Central memory CD8-positive, alpha-beta T cell (primary cell): ENCODE measurements around the gene RGS19.

Experiments
- ATAC-seq: fragments of 150-1000 bp; cut with Tn5 transposase; replicated peaks from 2 replicates; pipeline ENCODE4 v1.10.0; 2022; ENCODE audit warnings: mild to moderate bottlenecking, moderate FRiP score, moderate number of reproducible peaks; ENCODE audit not compliant: poor library complexity, severe bottlenecking; ENCODE audit errors: extremely low read depth
- DNase-seq, 2 donors: peaks; one replicate each; pipeline ENCODE4 v3.0.0; 2021; ENCODE audit warnings: low spot score in 2 of 2
- H3K27ac Mint-ChIP-seq: one replicate; pipeline ENCODE4 v1.8.0; 2022; ENCODE audit warnings: low read depth, mild to moderate bottlenecking, moderate library complexity, mixed read lengths
- H3K27me3 Mint-ChIP-seq: one replicate; pipeline ENCODE4 v1.8.0; 2022; ENCODE audit warnings: mixed read lengths
- H3K36me3 Mint-ChIP-seq: one replicate; pipeline ENCODE4 v1.8.0; 2022; ENCODE audit warnings: mild to moderate bottlenecking, moderate library complexity, mixed read lengths; ENCODE audit not compliant: insufficient read depth
- H3K4me1 Mint-ChIP-seq: one replicate; pipeline ENCODE4 v1.8.0; 2022; ENCODE audit warnings: mixed read lengths
- H3K4me3 Mint-ChIP-seq: one replicate; pipeline ENCODE4 v1.8.0; 2022; ENCODE audit warnings: mild to moderate bottlenecking, moderate library complexity, mixed read lengths
- H3K9me3 Mint-ChIP-seq: one replicate; pipeline ENCODE4 v1.8.0; 2022; ENCODE audit warnings: mixed read lengths

Gene RGS19

DNA sequence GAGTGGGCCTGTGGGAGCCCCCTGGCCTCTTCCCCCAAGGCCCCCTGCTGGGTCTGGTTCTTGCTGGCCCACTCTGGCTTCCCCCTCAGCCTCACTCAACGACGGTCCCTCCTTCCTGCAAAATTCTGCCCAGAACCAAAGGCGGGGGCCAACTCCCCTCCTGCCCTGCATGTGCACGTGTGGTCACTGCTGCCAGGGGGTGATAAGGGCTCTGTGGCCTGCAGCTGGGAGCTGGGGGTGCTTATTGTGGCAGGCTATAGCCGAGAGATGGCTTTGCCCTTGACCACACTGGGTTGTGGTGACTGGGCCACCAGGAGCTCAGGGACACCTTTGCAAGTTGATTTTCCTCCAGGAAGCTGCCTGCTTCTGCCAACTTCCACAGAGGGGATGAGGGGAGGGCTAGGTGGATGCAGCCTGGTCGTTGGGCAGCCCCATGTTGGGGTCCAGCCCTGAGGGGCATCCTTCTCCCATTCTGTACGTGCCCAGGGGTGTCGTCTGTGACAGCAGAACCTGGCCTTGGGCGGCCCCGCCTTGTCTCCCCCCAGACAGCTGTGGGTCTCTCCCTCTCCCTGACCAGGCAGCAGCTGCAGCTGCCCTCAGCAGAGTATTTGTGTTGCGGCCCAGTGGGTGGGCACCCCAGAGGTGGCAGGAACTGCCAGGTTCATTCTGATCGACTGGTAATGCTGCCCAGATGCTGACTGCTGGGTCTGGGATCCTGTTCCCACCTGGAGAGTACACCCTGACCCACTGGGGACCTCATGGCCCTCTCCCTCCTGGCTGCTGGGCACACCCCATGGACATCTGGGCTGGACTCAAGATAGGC lies 10.7 kb downstream of the RGS19 start:
- Mint-ChIP-seq H3K4me3 (no peak overlapping the region), H3K27ac (no peak overlapping the region), H3K9me3 (no peaks in the 10 kb centered on the region), H3K36me3 (peaks cover 10% of the 10 kb centered on the region), H3K4me1 (peaks cover 31% of the 10 kb centered on the region), H3K27me3 (no peaks in the 10 kb centered on the region)
- ATAC-seq, result no peak
- no peak for DNase-seq

DNA sequence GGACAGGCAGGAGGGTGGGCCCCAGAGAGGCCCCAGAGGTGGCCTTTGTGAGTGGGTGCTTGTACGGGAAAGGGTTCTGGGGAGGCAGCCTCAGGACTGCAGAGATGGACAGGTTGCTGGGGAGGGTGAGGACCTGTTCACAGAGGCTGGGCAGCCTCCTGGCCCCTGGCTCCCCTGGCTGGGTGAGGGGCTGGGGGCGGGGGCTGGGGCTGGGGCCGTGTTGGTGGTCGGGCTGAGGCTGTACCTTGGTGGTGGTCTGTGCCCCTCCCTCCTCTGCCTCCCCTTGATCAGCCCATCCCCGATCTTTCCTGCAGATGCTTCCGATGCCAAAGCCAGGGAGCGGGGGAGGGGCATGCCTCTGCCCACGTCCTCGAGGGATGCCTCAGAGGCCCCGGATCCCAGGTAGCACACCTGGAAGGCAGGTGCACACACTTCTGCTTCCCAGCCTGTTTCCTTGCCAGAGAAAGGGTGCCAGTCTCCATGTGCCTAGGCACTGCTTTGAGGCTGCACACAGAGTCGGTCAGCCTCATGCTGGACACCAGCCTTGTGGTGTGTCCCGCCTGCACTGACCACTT lies 11.5 kb downstream of the RGS19 start:
- Mint-ChIP-seq H3K4me3 (no peak overlapping the region), H3K27ac (no peak overlapping the region), H3K36me3 (peaks cover 10% of the 10 kb centered on the region), H3K4me1 (peaks cover 32% of the 10 kb centered on the region), H3K9me3 (no peaks in the 10 kb centered on the region), H3K27me3 (no peaks in the 10 kb centered on the region)
- ATAC-seq, result no peak
- no peak for DNase-seq

DNA sequence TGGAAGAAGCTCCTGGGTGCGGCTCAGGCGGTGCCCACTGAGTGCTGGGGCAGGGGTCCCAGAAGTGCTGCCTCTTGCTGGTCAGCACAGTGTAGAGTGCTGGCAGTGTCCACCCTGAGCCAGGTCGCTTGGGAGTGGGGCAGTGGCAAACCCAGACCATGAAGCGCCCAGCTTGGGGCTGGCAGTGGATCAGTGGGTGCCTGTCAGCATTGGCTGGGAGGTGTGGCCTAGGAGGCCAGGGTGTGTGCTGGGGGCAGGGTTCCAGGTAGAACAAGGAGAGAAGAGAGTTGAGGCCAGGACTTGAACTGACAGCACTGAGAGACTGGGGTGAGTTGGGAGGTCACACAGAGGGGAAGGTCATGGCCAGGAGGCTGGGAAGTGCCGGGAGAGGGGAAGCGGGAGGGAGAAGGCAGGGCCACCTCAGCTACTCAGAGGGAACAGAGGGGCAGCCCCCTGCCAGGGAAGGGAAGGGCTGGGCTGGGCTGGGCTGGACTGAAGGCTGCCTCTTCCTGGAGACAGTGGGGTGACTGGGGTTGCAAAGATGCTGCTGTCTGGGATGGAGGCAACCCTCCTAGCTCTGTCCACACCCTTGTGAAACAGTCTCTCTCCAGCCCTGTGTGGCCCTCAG lies 12.2 kb downstream of the RGS19 start:
- H3K27ac Mint-ChIP-seq, result no peak overlapping the region
- H3K9me3 Mint-ChIP-seq, result no peaks in the 10 kb centered on the region
- DNase-seq (no peak), ATAC-seq (no peak)
- peaks cover 32% of the 10 kb centered on the region for H3K4me1 Mint-ChIP-seq
- no peaks in the 10 kb centered on the region for H3K27me3 Mint-ChIP-seq
- H3K36me3 Mint-ChIP-seq, result peaks cover 11% of the 10 kb centered on the region
- no peak overlapping the region for H3K4me3 Mint-ChIP-seq

DNA sequence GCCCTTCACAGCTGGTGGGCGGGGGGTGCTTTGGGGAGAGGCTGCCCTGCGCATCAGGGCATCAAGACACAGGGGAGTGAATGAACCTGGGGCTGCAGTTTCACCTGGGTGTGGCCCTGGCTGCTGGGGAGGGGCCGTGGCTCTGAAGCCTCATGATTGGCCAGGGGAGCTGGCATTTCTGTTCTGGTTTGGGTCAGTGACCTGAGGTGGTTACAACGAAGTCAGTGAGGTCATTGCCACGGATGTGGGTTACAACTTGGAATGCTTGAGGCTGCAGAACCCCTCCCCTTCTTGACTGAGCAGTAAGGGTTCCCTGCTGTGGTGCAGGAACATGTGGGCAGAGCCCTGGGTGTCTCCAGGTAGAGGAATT lies 13.4 kb downstream of the RGS19 start:
- no peaks in the 10 kb centered on the region for H3K9me3 Mint-ChIP-seq
- peaks cover 11% of the 10 kb centered on the region for H3K36me3 Mint-ChIP-seq
- peaks cover 32% of the 10 kb centered on the region for H3K4me1 Mint-ChIP-seq
- DNase-seq (peak; percentile 36 to 51), ATAC-seq (peak; percentile 57)
- no peaks in the 10 kb centered on the region for H3K27me3 Mint-ChIP-seq
- peak overlapping the region; percentile 51 for H3K27ac Mint-ChIP-seq
- peak overlapping the region; percentile 45 for H3K4me3 Mint-ChIP-seq

DNA sequence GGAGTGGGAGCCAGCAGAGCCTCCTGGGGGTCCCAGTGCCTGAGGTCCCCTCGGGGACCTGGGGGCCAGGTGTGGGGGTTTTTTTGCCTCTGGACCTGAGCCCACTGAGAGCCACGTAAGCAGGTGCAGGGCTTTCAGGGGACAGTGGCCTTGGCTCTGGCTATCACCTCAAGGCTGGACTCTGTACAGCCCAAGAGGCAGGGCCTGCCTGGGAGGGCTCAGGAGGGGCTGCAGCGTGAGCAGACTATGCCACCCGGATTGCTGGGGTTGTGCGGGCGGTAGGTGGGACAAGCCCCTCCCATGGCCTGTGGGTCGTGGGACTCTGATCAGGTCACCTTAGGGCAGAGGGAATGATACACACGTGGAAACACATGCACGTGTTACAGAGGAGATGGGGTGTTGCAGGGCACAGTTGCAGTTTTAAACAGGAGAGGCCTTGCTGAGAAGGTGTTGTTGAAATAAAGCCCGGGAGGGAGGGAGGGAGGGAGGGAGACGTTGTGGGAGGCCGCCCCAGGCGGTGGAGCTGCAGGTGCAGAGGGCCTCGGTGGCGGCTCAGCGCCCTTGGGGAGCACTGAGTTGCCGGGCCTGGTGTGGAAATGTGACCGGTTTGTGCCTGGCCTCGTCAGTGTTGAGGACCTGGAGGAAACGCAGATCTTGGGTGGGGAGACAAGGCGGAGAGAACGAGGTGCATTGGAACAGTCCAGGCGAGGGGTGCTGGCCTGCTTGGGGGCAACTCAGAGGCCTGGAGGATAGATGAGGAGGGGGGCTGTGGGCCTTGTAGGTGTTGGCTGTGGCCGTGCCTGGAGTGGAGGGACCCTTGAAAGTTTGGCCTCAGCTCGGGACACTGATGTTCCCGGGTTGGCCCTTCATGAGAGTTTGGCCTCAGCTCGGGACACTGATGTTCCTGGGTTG lies 14.0 kb downstream of the RGS19 start:
- Mint-ChIP-seq H3K4me3 (peak overlapping the region; percentile 45), H3K27me3 (no peaks in the 10 kb centered on the region), H3K27ac (peak overlapping the region; percentile 51), H3K4me1 (peaks cover 32% of the 10 kb centered on the region), H3K36me3 (peaks cover 11% of the 10 kb centered on the region), H3K9me3 (no peaks in the 10 kb centered on the region)
- DNase-seq (no peak), ATAC-seq (no peak)

DNA sequence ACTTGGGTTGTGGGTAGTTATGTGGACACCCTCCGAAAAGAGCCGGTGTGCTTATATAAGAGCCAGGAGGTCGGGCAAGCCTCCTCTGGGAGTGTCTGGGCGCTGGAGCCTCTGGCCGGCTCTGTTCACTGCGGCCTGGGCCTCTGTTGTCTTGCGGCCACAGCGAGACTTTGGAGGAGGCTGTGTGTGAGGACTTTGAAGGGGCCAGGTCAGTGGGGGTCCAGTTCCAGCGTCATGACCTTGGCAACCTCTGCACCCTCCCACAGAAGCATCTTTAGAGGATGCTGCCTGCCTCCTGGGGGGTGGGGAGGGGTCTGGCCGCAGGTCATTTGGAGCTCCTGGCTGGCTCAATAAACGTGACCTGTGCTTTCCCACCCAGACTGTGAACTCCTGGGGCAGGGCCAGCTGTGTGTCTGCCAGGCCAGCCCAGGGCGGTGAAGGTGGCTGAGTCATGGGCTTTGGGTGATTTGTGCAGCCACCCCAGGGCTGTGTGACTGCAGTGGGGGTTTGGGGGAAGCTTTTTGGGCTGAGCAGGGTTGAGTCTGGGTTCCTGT lies 15.1 kb downstream of the RGS19 start:
- Mint-ChIP-seq H3K4me1 (peaks cover 36% of the 10 kb centered on the region), H3K4me3 (peak overlapping the region; percentile 84), H3K36me3 (peaks cover 11% of the 10 kb centered on the region), H3K27me3 (no peaks in the 10 kb centered on the region), H3K27ac (peak overlapping the region; percentile 17), H3K9me3 (no peaks in the 10 kb centered on the region)
- ATAC-seq (no peak), DNase-seq (no peak)

DNA sequence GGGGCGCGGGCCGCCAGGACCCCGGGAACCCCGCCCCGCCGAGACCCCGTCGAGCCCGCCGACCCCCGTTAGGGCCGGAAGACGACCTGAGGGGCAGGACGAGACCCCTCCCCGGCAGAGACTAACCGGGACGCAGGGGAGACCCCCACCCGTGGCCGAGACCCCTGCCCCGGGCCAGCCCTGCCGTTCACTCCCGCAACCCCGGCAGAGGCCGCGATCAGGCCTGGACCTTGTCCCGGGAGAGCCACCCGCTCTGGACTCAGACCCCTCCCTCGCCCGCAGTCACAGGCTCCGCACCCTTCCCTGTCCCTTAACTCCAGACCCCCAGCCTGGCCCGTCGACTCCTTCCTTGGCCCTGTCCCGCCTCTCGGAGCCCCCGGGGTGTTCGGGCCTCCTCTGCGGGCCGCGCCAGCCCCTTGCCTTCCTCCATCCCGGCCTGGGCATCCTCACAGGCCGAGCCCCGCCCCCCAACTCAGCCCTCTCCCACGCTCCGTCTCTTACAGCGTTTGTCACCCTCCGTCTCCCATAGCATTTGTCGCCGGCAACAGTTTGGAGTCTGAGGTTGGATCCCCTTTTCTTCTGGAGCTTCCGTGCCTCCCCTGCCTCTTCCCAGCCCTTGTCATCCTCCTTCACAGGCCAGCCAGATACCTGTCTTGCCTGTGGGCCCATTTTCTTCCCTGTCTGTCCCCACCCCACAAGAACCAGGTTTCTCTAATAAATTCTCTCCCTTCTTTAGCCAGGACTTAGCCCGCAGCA lies 15.8 kb downstream of the RGS19 start:
- peaks cover 38% of the 10 kb centered on the region for H3K4me1 Mint-ChIP-seq
- H3K4me3 Mint-ChIP-seq, result peak overlapping the region; percentile 84

DNA sequence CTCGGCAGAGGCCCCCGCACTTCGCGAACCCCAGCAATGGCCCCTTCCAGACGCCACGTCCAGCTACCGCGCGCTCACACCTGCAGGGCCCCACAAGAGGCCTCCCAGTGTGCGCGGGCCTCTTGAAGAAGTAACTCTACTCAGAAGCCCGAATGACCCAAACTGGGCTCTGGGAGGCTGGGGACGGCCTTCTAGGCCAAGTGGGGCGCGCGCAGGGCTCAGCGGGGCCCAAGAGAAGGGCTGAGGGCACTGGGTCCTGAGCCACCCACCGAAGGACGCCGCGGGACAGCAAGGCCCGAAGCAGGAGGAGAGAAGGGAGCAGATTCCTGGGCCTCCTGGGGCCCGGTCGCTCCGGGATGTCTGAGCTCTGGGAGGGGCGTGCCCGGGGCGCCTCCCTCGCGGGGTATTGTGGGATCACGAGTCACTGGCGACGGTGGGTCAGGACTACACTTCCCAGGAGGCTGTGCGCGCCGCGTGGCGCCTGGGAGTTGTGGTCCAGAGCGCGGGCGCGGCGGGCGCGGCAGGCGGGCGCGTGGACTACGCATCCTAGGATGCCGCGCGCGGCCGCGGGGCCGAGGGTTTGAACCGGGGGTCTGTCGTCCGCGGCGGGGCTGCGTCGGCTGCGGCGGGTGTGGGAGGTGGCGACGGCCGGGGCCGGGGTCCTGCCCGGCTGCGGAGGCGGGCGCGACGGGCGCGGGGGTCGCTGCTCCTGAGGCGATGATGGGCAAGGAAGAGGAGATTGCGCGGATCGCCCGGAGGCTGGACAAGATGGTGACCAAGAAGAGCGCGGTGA lies 16.5 kb downstream of the RGS19 start, which contains the start of gene TCEA2:
Gene TCEA2, plus strand, starts transcription at position 603 of the 793 bp plus-strand sequence. Its CDS starts 115 bp downstream, at position 718.
- peaks cover 8% of the 10 kb centered on the region for H3K36me3 Mint-ChIP-seq
- peaks cover 43% of the 10 kb centered on the region for H3K4me1 Mint-ChIP-seq
- peak; percentile 92 for ATAC-seq
- DNase-seq, result peak; percentile 82 to 85
- no peaks in the 10 kb centered on the region for H3K9me3 Mint-ChIP-seq
- H3K27me3 Mint-ChIP-seq, result no peaks in the 10 kb centered on the region
- H3K4me3 Mint-ChIP-seq, result peak within 1 kb of the TSS; percentile 84
- H3K27ac Mint-ChIP-seq, result peak within 1 kb of the TSS; percentile 19

More for the DNA sequence above, 15.8 kb downstream of the RGS19 start:
- ATAC-seq (no peak), DNase-seq (no peak)
- peaks cover 8% of the 10 kb centered on the region for H3K36me3 Mint-ChIP-seq
- H3K27me3 Mint-ChIP-seq, result no peaks in the 10 kb centered on the region
- H3K9me3 Mint-ChIP-seq, result no peaks in the 10 kb centered on the region
- H3K27ac Mint-ChIP-seq, result peak overlapping the region; percentile 17

DNA sequence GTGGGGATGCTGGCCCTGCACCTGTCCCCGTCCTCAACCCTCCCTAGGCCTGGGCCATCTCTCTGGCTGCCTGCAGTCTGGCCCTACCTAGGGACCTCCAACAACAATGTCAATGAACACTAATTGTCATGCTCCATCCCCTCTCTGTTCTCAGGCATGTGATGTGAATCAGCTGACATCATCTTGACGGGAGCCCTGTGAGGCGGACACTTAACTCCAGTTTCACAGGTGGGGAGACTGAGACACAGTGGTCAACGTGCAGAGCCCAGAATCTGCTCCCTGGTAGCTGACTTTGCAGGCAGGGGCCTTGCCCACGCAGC lies 17.1 kb downstream of the RGS19 start:
- Mint-ChIP-seq H3K27ac (no peak overlapping the region), H3K9me3 (no peaks in the 10 kb centered on the region), H3K4me1 (peaks cover 41% of the 10 kb centered on the region), H3K36me3 (peaks cover 8% of the 10 kb centered on the region), H3K27me3 (no peaks in the 10 kb centered on the region), H3K4me3 (peak overlapping the region; percentile 84)
- DNase-seq, result no peak
- ATAC-seq, result no peak

DNA sequence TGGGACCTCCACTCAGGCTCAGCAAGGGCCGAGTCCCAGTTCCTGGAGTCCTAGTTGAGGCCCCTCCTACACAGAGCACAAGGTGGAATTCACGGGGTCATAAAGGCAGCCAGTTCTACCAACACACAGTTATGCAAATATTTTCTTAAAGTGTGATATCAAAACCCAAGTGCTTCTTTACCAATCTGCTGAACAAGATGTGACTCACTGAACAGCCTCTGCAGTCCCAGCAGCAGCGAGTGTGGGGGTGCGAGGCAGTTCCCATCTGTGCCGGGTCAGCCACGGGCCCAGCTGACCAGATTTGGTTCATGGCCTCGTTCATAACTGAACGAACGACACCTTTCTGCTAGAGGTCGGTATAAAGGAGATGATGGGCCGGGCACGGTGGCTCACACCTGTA lies 20.8 kb downstream of the RGS19 start:
- ATAC-seq (no peak), DNase-seq (no peak)
- peaks cover 15% of the 10 kb centered on the region for H3K4me1 Mint-ChIP-seq
- H3K27me3 Mint-ChIP-seq, result peaks cover 5% of the 10 kb centered on the region
- H3K36me3 Mint-ChIP-seq, result peaks cover 5% of the 10 kb centered on the region
- H3K27ac Mint-ChIP-seq, result no peak overlapping the region
- H3K4me3 Mint-ChIP-seq, result no peak overlapping the region
- H3K9me3 Mint-ChIP-seq, result no peaks in the 10 kb centered on the region
